ENCODE measurements around the gene CSNK1E. TPM values are rescaled to one million over a fixed set of nuclear protein-coding genes. Genes with fewer than 3 reads are reported as not detected.

The CSNK1E gene
- total and polyA plus RNA-seq, 2 of the 4 experiments (the other 2 are of a cell fraction) = 116 to 276 TPM

- Histone ChIP-seq H4K20me1 (ENCODE audit: insufficient read depth, low read length) (peaks cover 92% of the 10 kb centered on the region), H3K9ac (ENCODE audit: low read depth, low read length) (no peak overlapping the region), H2BK15ac (ENCODE audit: low read depth, low read length) (no peak overlapping the region), H4K91ac (ENCODE audit: insufficient read depth, low read depth, low read length) (no peak overlapping the region), H4K8ac (ENCODE audit: low read depth in 2 of 2, low read length in 2 of 2) (no peak overlapping the region), H2AK5ac (ENCODE audit: low read depth, low read length) (no peak overlapping the region), H2BK120ac (ENCODE audit: low read depth, low read length) (no peak overlapping the region), H2AFZ (replicated peaks; ENCODE audit: low read length, poor library complexity) (no peak overlapping the region), H3K4ac (ENCODE audit: low read depth, low read length) (no peak overlapping the region), H3K4me3 (ENCODE audit: insufficient read depth, low read depth, low read length) (no peak overlapping the region), H2BK20ac (ENCODE audit: low read depth, low read length) (no peak overlapping the region), H3K9me1 (ENCODE audit: insufficient read depth, low read length) (peaks cover 51% of the 10 kb centered on the region), H3K18ac (ENCODE audit: low read depth, low read length) (no peak overlapping the region), H2AK9ac (replicated peaks; ENCODE audit: low read depth, low read length, poor library complexity) (no peak overlapping the region), H4K5ac (ENCODE audit: low read depth, low read length) (no peak overlapping the region), H3K79me1 (ENCODE audit: low read depth in 1 of 2, low read length in 2 of 2) (peaks cover 14 to 96% of the 10 kb centered on the region in 2 experiments), H3K14ac (replicated peaks; ENCODE audit: low read depth, low read length) (no peak overlapping the region), H3K36me3 (ENCODE audit: control insufficient read depth, insufficient read depth, low read length) (peaks cover 6% of the 10 kb centered on the region), H3K4me2 (ENCODE audit: low read depth, low read length) (no peak overlapping the region), H3K27ac (ENCODE audit: insufficient read depth, low read length) (no peak overlapping the region), H3K23ac (ENCODE audit: low read depth, low read length) (no peak overlapping the region), H2BK5ac (ENCODE audit: low read depth, low read length, poor library complexity, severe bottlenecking) (no peak overlapping the region), H3K4me1 (ENCODE audit: control insufficient read depth, insufficient read depth, low read length) (peaks cover 33% of the 10 kb centered on the region), H3K56ac (ENCODE audit: extremely low read depth, insufficient read depth, low read length) (no peak overlapping the region), H3K9me3 (ENCODE audit: control insufficient read depth, insufficient read depth, low read length) (no peaks in the 10 kb centered on the region), H3K27me3 (ENCODE audit: control insufficient read depth, insufficient read depth, low read length) (no peaks in the 10 kb centered on the region)
- intact Hi-C loops (cut with micrococcal nuclease) = no loop called here
- DNase-seq = no peak
- 86% methylated on average over 15 of the region's 20 CpGs; no CpG with 5 or more reads in 1 of the 2 experiments for WGBS, 2 experiments (ENCODE audit: extremely low coverage in 2 of 2, insufficient read length in 1 of 2)
- CTCF ChIA-PET = no interaction called here
- POLR2A ChIA-PET (ENCODE audit: unreplicated experiment) = no interaction called here
- no TSS peak for BruUV-seq (replicated peaks)
- in situ Hi-C loops (cut with MboI; ENCODE audit: low sequenced_read_pairs) = no loop called here
- TF ChIP-seq RAD21 (IDR thresholded peaks at IDR 0.05; ENCODE audit: low read length) (peak; percentile 35), USF2 (IDR thresholded peaks at IDR 0.05; ENCODE audit: low read depth, low read length) (no peak), ELK1 (IDR thresholded peaks at IDR 0.05; ENCODE audit: borderline replicate concordance, low read depth, low read length) (no peak), MAZ (IDR thresholded peaks at IDR 0.05; ENCODE audit: borderline replicate concordance, low read depth, low read length) (no peak), NFE2L2 (IDR thresholded peaks at IDR 0.05; ENCODE audit: low read depth, low read length) (no peak), RFX5 (IDR thresholded peaks at IDR 0.05; ENCODE audit: low read depth, low read length) (no peak), CTCF (conservative IDR thresholded peaks at IDR 0.05; ENCODE audit: low read depth, low read length) (peak; percentile 33; the same call in 1 of the 2 replicates), SMC3 (IDR thresholded peaks at IDR 0.05; ENCODE audit: low read depth, low read length) (peak; percentile 17; the same call in 1 of the 2 replicates), MXI1 (IDR thresholded peaks at IDR 0.05; ENCODE audit: borderline replicate concordance, low read depth, low read length) (no peak), RCOR1 (IDR thresholded peaks at IDR 0.05; ENCODE audit: insufficient replicate concordance, low read length) (no peak)
- no peak for ATAC-seq (ENCODE audit: low read depth)
- dilution Hi-C loops (cut with HindIII; ENCODE audit: low sequenced_read_pairs, unreplicated experiment) = no loop called here
Observed at GRCh38 chr22:38262051-38262795, 55.0 kb downstream of the CSNK1E start.

All from IMR-90 (cell line).